ENCODE measurements around the gene KNDC1.
"Not testable (repeated sequence)": the region's sequence is repeated elsewhere in the genome, so short reads cannot be mapped to it uniquely, and the experiment has no call there.

KNDC1 gene

DNA sequence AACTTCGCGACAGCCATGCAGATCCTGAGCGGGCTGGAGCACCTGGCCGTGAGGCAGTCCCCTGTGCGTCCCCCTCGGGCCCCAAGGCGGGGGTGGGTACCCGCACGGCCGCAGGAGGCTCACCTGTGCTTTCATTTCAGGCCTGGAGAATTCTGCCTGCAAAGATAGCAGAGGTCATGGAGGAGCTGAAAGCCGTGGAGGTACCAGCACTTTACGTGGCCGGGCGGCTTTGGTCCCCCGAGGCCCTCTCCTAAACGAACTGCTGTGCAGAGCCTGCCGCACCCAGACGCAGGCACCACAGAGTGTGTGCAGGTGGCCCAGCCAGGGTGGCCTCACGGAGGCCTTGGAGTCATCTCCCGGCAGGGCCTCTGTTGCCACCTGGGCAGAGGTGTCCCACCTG is 58.9 kb downstream of the KNDC1 start:
- TF ChIP-seq JUND (IDR thresholded peaks at IDR 0.05; ENCODE audit: low read depth): no peak
- no peak for DNase-seq (ENCODE audit: low read depth in 1 of 2, low spot score in 1 of 2)
- in situ Hi-C loops (cut with HindIII; ENCODE audit: low pct_unique_long_range_greater_than_20kb, low sequenced_read_pairs): no loop called here

- in situ Hi-C loops (cut with HindIII; ENCODE audit: low pct_unique_long_range_greater_than_20kb, low sequenced_read_pairs): no loop called here
- no peak for TF ChIP-seq JUND (IDR thresholded peaks at IDR 0.05; ENCODE audit: low read depth)
- DNase-seq (ENCODE audit: low read depth in 1 of 2, low spot score in 1 of 2): no peak
Measured at GRCh38 chr10:133219782-133220181, 59.8 kb downstream of the KNDC1 start.

- in situ Hi-C loops (cut with HindIII; ENCODE audit: low pct_unique_long_range_greater_than_20kb, low sequenced_read_pairs): no loop called here
- DNase-seq (ENCODE audit: low read depth in 1 of 2, low spot score in 1 of 2): no peak
- no peak for TF ChIP-seq JUND (IDR thresholded peaks at IDR 0.05; ENCODE audit: low read depth)
Measured at GRCh38 chr10:133221331-133221730, 61.3 kb downstream of the KNDC1 start.

GRCh38 chr10:133221756-133222155 is 61.7 kb downstream of the KNDC1 start:
- in situ Hi-C loops (cut with HindIII; ENCODE audit: low pct_unique_long_range_greater_than_20kb, low sequenced_read_pairs): not testable (repeated sequence)

DNA sequence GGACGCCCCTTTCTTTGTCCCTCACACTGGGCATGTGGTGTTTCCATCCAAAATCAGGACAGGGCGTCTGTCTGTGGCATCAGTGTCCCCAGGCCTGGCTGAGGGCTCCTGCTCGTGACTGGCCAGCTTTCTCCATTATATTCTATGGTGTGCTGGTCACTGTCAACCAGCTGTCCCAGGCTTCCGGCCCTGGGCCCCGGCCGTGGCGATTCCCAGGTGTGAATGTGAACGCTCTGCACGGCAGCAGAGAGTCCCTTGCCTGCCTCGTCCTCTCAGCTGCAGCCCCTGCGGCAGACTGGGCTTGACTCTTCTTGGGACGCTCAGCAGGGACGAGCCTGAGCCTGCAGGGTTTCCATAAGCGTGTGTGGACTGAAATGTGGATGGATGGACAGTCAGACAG is 64.1 kb downstream of the KNDC1 start:
- in situ Hi-C loops (cut with HindIII; ENCODE audit: low pct_unique_long_range_greater_than_20kb, low sequenced_read_pairs): no loop called here
- TF ChIP-seq JUND (IDR thresholded peaks at IDR 0.05; ENCODE audit: low read depth): no peak
- DNase-seq (ENCODE audit: low read depth in 1 of 2, low spot score in 1 of 2): no peak

More at GRCh38 chr10:133221756-133222155, 61.7 kb downstream of the KNDC1 start:
- DNase-seq (ENCODE audit: low read depth in 1 of 2, low spot score in 1 of 2): not testable (repeated sequence)

GRCh38 chr10:133224756-133225372 is 64.8 kb downstream of the KNDC1 start:
- DNase-seq (ENCODE audit: low read depth in 1 of 2, low spot score in 1 of 2): no peak
- TF ChIP-seq JUND (IDR thresholded peaks at IDR 0.05; ENCODE audit: low read depth): no peak
- in situ Hi-C loops (cut with HindIII; ENCODE audit: low pct_unique_long_range_greater_than_20kb, low sequenced_read_pairs): no loop called here

- no peak for DNase-seq (ENCODE audit: low read depth in 1 of 2, low spot score in 1 of 2)
- no peak for TF ChIP-seq JUND (IDR thresholded peaks at IDR 0.05; ENCODE audit: low read depth)
- in situ Hi-C loops (cut with HindIII; ENCODE audit: low pct_unique_long_range_greater_than_20kb, low sequenced_read_pairs): no loop called here
Measured at GRCh38 chr10:133225707-133226191, 65.7 kb downstream of the KNDC1 start.

DNA sequence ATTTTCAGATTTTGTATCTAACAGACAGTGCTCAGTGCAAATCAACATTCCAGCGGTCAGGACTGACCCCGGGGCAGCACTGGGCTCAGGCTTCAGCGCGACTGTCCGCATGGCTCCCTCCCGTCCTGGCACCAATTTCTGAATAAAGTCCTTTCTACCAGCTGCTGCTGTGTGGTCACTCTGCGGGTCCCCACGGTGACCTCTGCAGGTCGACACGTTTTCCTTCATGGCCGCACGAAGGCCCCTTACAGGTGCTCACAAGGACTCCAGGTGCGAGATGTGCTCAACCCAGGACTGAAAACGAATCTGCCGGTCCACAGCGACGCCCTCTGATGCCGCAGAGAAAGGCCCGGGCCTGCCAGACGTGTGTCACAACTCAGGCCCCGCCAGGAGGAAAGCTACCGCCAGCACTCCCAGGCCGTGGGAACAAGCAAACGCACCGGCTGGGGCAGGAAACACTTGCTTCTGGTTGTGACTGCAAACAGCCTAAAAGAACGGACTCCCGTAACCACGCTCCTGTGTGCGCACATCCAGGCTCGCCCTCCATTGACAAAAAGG is 66.3 kb downstream of the KNDC1 start:
- no peak for DNase-seq (ENCODE audit: low read depth in 1 of 2, low spot score in 1 of 2)
- no peak for TF ChIP-seq JUND (IDR thresholded peaks at IDR 0.05; ENCODE audit: low read depth)
- in situ Hi-C loops (cut with HindIII; ENCODE audit: low pct_unique_long_range_greater_than_20kb, low sequenced_read_pairs): no loop called here

DNA sequence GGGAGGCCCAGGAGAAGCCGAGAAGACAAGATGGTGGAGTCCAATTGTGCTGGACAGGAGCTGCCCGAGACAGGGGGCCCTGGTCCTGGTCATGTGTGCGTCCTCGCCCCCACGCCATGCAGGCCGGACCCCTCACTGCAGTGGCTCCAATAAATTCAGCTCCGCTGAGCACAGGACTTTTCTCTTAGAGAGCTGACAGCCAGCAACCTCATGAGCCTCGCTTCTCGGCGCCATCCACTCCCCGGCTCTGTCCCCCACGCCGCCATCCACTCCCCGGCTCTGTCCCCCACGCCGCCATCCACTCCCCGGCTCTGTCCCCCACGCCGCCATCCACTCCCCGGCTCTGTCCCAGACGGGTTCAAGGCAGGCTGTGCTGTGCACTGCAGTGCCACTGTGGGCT is 67.2 kb downstream of the KNDC1 start:
- in situ Hi-C loops (cut with HindIII; ENCODE audit: low pct_unique_long_range_greater_than_20kb, low sequenced_read_pairs): no loop called here
- TF ChIP-seq JUND (IDR thresholded peaks at IDR 0.05; ENCODE audit: low read depth): no peak
- DNase-seq (ENCODE audit: low read depth in 1 of 2, low spot score in 1 of 2): no peak

DNA sequence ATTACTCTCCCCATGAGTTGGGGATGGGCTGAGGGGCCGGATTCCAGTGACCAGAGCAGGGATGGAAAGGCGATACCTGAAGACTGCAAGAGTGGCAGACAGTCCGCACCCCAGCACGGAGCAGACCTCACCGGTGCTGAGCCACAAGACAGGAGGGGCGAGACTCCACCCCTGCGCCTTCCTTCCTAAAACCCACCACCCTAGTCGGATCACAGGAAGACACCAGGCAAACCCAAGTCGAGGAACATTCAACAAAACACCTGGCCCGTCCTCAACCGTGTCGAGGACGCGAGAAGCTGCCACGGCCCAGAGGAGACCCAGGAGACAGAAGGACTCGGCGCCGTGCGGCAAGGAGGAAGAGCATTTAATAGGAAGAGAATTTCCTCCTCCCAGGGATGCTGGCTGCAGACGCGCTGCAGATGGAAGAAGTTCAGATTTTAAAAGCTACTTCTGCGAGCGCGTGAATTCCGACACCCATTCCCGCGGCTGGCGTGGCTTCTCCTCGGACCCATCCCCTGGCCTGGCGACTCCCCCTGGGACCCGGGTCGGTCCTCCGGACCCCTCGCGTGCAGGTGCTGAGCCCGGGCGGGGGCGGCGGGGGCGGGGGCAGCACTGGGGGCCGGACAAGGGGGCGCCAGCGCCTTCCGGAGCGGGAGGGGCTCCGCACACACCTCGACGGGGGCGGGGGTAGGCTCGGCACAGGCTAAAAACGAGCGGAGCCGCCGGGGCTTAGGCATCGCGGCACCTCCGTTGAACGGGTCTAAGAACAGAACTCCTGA is 69.4 kb downstream of the KNDC1 start:
- no peak for TF ChIP-seq JUND (IDR thresholded peaks at IDR 0.05; ENCODE audit: low read depth)
- in situ Hi-C loops (cut with HindIII; ENCODE audit: low pct_unique_long_range_greater_than_20kb, low sequenced_read_pairs): no loop called here

DNA sequence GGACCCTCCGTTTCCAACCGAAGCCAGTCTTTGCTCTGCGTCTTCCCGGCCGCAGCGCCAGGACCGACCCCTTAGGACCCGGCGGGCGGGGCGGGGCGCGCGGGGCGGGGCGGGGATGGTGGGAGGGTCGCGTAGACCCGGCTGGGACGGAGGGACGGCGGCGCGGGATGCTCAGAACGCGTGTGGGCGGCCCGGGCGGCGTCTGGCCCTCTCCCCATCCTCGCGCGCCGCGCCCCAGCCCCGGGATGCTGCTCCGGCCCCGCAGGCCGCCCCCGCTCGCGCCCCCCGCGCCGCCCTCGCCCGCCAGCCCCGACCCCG is 70.0 kb downstream of the KNDC1 start, which contains the start of gene UTF1:
TSS of gene UTF1 (plus strand) at position 174 of the 318 bp plus-strand sequence. CDS start at position 246, 72 bp downstream.
- in situ Hi-C loops (cut with HindIII; ENCODE audit: low pct_unique_long_range_greater_than_20kb, low sequenced_read_pairs): no loop called here
- DNase-seq (ENCODE audit: low read depth in 1 of 2, low spot score in 1 of 2): no peak
- TF ChIP-seq JUND (IDR thresholded peaks at IDR 0.05; ENCODE audit: low read depth): no peak

More for the DNA sequence above, 69.4 kb downstream of the KNDC1 start:
- no peak for DNase-seq (ENCODE audit: low read depth in 1 of 2, low spot score in 1 of 2)

GRCh38 chr10:133230387-133231195 is 70.6 kb downstream of the KNDC1 start:
- no peak for DNase-seq (ENCODE audit: low read depth in 1 of 2, low spot score in 1 of 2)
- in situ Hi-C loops (cut with HindIII; ENCODE audit: low pct_unique_long_range_greater_than_20kb, low sequenced_read_pairs): no loop called here
- TF ChIP-seq JUND (IDR thresholded peaks at IDR 0.05; ENCODE audit: low read depth): no peak
